Transverse colon (tissue), 4 donors: ENCODE results near the gene MLLT1.

Source experiments
- CTCF ChIP-seq, 5 experiments: fragments of 200-600 bp in 3 of 5; fragments of 450-650 bp in 2 of 5; sonication (generic) in 3 of 5; IDR thresholded peaks; 1 replicate in 2 of 5; 2 replicates in 3 of 5; pipeline ENCODE4 v1.5.1; 2016 to 2017; ENCODE audit warnings: antibody characterized with exemption in 5 of 5, inconsistent platforms in 3 of 5, mild to moderate bottlenecking in 2 of 5, moderate library complexity in 1 of 5
- EP300 ChIP-seq: sonication (generic); formaldehyde crosslinking; IDR thresholded peaks from one replicate; pipeline ENCODE4 v1.6.1; 2017; ENCODE audit warnings: antibody characterized with exemption, low read depth
- POLR2A ChIP-seq: fragments of 450-650 bp; IDR thresholded peaks from one replicate; pipeline ENCODE4 v1.6.1; 2016; ENCODE audit warnings: antibody characterized with exemption, mild to moderate bottlenecking, moderate library complexity
- POLR2AphosphoS5 ChIP-seq, 3 donors: sonication (generic); formaldehyde crosslinking; IDR thresholded peaks; one replicate each; pipeline ENCODE4 v1.6.1; 2016; ENCODE audit warnings: antibody characterized with exemption in 3 of 3

- no peak for TF ChIP-seq CTCF (IDR thresholded peaks at IDR 0.05)
- no peak for TF ChIP-seq POLR2AphosphoS5 (IDR thresholded peaks at IDR 0.05)
- no peak for TF ChIP-seq POLR2A
- TF ChIP-seq EP300 = no peak
Measured at GRCh38 chr19:6239401-6239844, 40.4 kb downstream of the MLLT1 start.
